NCI-H345 treated with DMSO at 0.1 percent for 48 hours (cell line): Measurements from ENCODE around the gene RYK.
A peak's percentile ranks its signal among the peaks of the same experiment; 100 is the strongest.
"Not testable (repeated sequence)": the region's sequence is repeated elsewhere in the genome, so short reads cannot be mapped to it uniquely, and the experiment has no call there.

Experiments used
- DNase-seq: peaks from one replicate; lab custom pipeline; 2025; ENCODE audit not compliant: unreplicated experiment; lab: John Stamatoyannopoulos, UW

RYK gene

DNA sequence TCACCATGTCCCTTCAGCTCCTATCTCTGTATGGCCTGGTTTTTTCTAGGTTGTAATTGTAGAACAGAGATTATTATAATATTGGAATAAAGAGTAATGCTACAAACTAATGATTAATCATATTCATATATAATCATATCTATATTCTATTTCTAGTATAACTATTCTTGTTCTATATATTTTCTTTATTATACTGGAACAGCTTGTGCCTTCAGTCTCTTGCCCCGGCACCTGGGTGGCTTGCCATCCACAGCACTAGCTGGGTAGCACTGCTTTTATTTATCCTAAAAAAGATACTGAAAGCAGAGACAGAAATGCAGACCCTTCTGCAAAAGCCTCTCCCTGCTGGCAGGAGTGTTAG, 25.9 kb downstream of the RYK start:
- not testable (repeated sequence) for DNase-seq

GRCh38 chr3:134222835-134223234, 27.8 kb downstream of the RYK start:
- DNase-seq = no peak

DNA sequence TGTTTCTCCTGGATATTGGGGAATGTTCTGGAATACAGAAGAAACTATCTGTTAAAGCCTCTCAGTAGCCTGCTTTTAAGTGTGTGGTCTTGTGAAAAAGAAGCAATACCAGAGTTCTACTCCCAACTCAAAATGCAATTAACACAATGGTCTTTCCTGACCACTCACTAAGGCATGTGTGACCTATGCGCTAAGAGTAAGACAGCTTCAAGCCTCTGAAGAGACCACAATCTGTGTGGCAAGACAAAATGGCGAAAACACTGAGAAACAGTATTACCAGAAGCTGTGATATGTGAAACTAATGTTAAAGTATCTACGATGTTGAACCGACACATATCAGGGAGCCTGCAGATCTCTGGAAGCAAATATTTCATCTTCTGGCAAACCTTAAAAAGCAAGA, 33.8 kb downstream of the RYK start:
- no peak for DNase-seq

DNA sequence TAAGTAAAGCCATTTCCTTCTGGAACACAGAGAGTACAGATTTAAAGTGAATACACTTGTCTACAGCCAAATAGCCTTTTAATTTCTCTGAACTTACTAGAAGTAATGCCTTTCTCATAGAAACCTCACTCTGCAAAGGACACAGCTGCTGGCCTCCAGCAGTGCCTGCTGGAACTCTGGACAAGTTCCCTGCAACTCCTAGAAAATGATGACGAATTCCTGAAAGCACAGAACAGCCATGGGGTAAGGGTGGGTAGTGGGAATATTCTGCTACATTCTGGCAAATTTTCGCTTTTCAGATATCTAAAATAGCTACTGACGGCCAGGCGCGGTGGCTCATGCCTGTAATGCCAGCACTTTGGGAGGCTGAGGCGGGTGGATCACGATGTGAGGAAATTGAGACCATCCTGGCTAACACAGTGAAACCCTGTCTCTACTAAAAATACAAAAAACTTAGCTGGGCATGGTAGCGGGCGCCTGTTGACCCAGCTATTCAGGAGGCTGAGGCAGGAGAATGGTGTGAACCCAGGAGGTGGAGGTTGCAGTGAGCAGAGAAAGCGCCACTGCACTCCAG, 34.4 kb downstream of the RYK start:
- no peak for DNase-seq

DNA sequence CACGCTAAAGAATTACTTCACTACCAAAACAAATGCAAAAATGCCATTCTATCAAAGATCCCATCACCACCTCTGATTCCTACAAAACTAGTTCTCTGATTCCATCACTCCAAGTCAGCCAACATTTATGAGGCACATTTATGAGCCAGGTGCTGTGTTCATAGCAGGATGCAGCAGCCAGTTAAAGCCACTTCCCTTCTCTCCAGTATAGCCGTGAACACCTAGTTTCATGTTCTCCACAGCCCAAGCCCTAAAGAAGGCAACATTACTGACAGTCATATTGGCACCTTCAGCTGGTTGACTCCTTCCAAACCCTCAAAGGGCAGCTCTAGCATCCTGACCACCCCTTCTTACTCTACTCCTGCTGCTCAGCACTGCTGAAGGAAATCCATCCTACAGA, 36.4 kb downstream of the RYK start:
- DNase-seq = no peak

GRCh38 chr3:134212967-134213665, 37.5 kb downstream of the RYK start:
- DNase-seq = peak; percentile 23

GRCh38 chr3:134211797-134212196, 38.9 kb downstream of the RYK start:
- DNase-seq = no peak

DNA sequence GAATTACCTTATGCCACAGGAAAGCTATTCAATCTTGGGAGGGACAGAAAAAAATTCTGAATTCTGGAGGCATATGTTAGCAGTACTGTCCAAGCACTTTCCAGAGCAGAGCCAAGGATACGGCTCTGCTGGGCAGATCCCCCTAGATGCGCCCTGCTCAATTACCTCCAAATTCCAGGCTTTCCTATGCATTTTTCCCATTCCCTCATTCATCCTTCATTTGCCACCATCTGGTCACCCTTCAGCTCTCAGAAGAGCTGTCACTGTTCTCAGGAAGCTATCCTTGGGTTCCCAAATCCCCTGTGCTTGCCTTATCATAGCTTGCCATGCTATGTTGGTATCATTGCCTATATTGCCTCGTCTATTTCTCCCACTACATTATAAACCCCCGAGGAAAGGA, 45.2 kb downstream of the RYK start:
- no peak for DNase-seq

DNA sequence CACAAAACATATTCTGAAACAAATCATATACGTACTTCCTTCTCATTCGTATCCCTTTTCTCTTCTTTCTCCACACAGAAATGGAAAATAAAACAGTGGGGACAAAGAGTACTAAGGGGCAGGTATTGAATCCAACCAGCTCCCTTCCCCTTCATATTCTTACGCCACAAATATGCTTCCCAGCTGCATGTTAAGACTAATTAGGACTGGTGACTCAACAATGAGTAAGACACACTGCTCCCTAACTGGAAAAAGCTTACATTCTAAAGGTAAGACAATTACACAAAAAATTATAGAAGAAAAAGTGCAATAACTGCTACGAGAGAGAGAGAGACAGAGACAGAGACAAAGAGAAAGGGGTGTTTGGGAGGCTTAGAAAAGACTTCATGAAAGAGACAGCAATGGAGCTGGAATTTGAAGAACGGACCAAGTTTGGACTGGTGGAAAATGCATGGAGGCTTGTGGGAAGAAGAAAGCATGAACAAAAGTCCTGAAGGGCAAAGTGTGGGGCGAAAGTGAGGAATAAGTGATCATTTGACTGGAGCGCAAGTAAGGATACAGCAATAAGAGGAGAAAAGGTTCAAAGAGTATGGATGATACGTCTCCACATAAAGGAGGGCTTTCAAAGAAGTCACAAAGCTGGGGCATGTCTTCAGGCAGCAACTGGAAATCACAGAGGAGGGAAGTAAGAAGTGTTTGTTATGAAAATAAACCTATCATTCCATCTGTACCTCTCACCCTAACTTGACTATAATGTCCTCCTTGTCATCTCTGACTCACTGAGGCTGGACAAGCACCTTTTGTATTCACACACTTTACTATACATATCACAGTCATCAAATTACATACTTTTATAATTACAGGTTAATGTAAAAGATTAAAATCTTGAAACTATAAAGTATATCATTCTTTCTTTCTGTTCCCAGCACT, 49.2 kb downstream of the RYK start:
- DNase-seq = no peak

- DNase-seq = not testable (repeated sequence)
These were observed 50.8 kb downstream of the RYK start for GRCh38 chr3:134199880-134200279.

DNA sequence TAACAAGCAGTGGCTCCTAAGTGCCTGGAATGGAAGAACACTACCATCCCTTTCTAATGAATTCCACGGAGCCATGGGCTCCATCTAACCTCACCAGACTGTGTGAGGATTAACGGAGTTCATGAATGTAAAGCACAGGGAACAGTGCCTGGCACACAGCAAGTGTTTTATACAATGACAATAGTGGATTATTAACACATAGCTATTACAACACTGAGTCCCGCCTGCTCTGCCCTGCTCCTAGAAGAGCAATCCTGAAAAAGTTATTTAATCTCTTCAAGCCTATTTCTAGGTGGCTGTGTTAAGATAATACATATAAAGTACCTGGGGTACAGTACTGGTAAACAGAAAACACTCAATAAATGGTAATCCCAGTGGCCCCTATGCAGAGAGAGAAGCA, 51.4 kb downstream of the RYK start:
- no peak for DNase-seq

GRCh38 chr3:134198414-134198813, 52.2 kb downstream of the RYK start:
- DNase-seq = no peak

GRCh38 chr3:134197681-134198261, 52.9 kb downstream of the RYK start:
- no peak for DNase-seq

DNA sequence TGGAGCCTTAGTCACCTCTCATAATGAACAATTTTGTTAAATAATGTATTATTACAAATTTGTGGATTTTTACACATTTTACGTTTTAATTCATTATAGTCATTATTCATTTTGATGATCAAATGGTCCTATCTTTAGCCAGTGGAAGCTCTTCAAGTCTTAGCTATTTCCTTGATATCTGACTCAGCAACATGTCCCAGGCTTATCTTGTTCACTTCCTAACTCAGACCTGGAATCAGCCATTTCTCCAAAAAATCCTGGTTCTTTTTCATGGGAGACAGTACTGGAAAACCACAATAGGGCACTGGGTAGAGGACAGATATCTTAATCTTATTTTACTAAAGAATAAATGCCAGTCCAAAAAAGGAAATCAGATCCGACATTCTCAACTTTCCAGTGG, 56.4 kb downstream of the RYK start:
- no peak for DNase-seq

GRCh38 chr3:134190250-134190649, 60.4 kb downstream of the RYK start:
- DNase-seq = no peak

DNA sequence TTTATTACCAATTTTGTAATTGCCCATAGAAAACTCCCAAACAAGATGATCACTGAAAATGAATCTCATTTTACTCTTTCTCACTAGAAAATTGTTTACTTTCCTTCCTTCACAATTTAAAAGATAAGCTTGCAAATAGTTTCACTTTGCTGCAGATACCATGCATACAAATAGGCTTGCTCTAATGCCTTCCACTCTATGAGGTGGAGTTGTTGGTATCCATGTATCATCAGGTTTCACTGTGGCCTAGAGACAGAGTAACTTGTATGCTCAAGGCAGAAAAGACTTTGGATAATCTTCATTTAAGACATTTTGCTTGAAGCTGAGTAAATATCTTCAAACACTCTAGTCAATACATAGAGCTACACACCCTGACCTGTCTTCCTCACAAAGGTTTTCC, 60.8 kb downstream of the RYK start:
- DNase-seq = no peak

DNA sequence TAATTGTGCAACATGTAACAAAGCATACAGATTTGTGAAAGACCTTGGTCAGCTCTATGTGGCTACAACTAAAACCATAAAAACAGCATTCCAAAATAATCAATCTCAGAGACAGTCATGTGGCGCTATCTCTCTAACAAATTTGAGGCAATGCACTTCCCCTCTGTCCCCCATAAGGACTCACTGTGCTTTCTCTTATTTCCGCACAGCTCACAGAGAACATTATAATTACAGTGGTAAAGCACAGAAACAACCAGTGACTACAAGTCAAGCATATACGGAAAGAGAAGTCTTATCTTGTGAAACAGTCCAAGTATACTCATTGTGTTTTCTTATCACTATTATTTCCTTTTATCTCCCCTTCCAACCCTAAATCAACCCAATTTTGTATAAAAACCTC, 64.3 kb downstream of the RYK start:
- no peak for DNase-seq

GRCh38 chr3:134180761-134181160, 69.9 kb downstream of the RYK start:
- no peak for DNase-seq

DNA sequence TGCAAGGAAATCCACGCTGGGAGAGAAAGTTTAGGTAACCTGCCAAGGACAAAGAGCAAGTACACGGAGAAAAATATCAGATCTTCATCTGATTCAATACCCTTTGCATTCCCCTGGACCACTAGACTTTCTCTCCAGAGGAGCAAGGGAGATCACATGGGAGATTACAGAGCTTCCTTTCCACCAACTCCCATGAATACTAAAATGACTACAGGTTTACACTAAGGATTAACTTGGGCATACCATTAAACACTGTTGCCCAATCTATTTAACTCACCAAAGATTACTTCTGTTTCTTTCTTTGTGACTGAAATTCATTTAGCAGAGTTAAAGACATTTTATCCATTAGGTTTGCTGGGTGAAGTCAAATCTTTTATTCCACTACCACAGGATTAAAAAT, 71.2 kb downstream of the RYK start:
- DNase-seq = no peak

GRCh38 chr3:134163096-134163495, 87.6 kb downstream of the RYK start:
- no peak for DNase-seq

GRCh38 chr3:134161898-134162615, 88.6 kb downstream of the RYK start:
- DNase-seq = no peak
